C4-2B (cell line): ENCODE results near the gene TRIM14.
"Not testable (repeated sequence)": the region's sequence is repeated elsewhere in the genome, so short reads cannot be mapped to it uniquely, and the experiment has no call there.

Experiments used
- H3K27ac ChIP-seq: fragments of 450-650 bp; 2 replicates; pipeline ENCODE4 v1.5.1; 2017
- CTCF ChIP-seq: fragments of 450-650 bp; conservative IDR thresholded peaks from 2 replicates; pipeline ENCODE4 v1.5.1; 2017; ENCODE audit warnings: mild to moderate bottlenecking
- ZFX ChIP-seq: fragments of 450-650 bp; IDR thresholded peaks from 2 replicates; pipeline ENCODE4 v1.6.1; 2017

TRIM14 gene

GRCh38 chr9:98120476-98120875, 1.5 kb upstream of the TRIM14 start:
- H3K27ac ChIP-seq: peak overlapping the region; percentile 86
- TF ChIP-seq ZFX (no peak), CTCF (no peak)

GRCh38 chr9:98117984-98118639, 910 bp downstream of the TRIM14 start:
- TF ChIP-seq CTCF: no peak
- TF ChIP-seq ZFX: no peak
- peak overlapping the region; percentile 86 for H3K27ac ChIP-seq

- not testable (repeated sequence) for H3K27ac ChIP-seq
These were observed 1.9 kb downstream of the TRIM14 start for GRCh38 chr9:98117097-98117496.

GRCh38 chr9:98109052-98109451, 10.0 kb downstream of the TRIM14 start:
- TF ChIP-seq CTCF (no peak), ZFX (no peak)

GRCh38 chr9:98108531-98109031, 10.4 kb downstream of the TRIM14 start:
- TF ChIP-seq CTCF: no peak
- no peak for TF ChIP-seq ZFX
- H3K27ac ChIP-seq: no peak overlapping the region

More at GRCh38 chr9:98109052-98109451, 10.0 kb downstream of the TRIM14 start:
- H3K27ac ChIP-seq: no peak overlapping the region

GRCh38 chr9:98107926-98108325, 11.1 kb downstream of the TRIM14 start:
- no peak overlapping the region for H3K27ac ChIP-seq
- TF ChIP-seq ZFX: no peak
- TF ChIP-seq CTCF: no peak

GRCh38 chr9:98105006-98105405, 14.0 kb downstream of the TRIM14 start:
- H3K27ac ChIP-seq: no peak overlapping the region
- TF ChIP-seq CTCF (no peak), ZFX (no peak)

- H3K27ac ChIP-seq: no peak overlapping the region
- TF ChIP-seq ZFX (no peak), CTCF (no peak)
These were observed 14.6 kb downstream of the TRIM14 start for GRCh38 chr9:98104445-98104881.
